GM18502 (cell line): ENCODE results near the gene B3GALNT2.
"Not testable (repeated sequence)": the region's sequence is repeated elsewhere in the genome, so short reads cannot be mapped to it uniquely, and the experiment has no call there.

ENCODE experiments used
- ATAC-seq: cut with Tn5 transposase; IDR thresholded peaks from one replicate; pipeline ENCODE4 v1.9.1; 2021; ENCODE audit warnings: mild to moderate bottlenecking; ENCODE audit not compliant: unreplicated experiment, poor library complexity

Gene B3GALNT2

GRCh38 chr1:235504494-235505222 is 406 bp upstream of the B3GALNT2 start:
- ATAC-seq: peak; percentile 78

DNA sequence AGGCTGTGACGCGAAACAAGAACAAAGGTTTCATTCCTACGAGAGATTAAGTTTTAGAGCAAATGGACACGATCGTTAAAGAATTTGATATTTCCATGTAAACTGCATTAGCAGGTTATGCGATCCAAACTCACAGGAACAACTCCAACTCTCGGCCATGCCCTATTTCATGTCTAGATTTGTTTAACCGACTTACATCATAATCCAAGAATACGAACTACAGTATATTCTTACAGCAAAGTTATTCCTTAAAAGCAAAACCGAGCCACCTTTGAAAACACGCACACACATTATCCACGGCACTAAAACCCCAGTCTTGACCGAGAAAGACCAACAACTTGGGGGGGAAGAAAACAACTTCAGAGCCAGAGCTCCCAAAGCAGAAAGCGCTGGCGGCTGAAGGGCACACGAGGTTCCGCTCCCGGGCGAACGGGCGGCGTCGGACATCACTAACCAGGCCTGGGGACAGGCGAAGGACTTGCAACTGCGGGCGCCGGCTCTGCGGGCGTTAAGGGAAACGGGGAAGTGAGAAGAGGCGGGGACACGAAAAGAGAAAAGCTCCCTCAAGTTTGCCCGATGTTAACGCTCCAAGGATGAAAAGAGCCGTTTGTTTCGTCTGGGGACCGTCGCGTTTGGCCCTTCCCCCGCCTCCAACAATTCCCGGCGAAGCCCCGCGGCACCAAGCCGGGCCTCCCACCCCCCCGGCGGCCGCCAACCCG is 690 bp downstream of the B3GALNT2 start:
- ATAC-seq: peak; percentile 21

- no peak for ATAC-seq
Observed at GRCh38 chr1:235502601-235503402, 1.4 kb downstream of the B3GALNT2 start.

- no peak for ATAC-seq
Observed at GRCh38 chr1:235500971-235501540, 3.2 kb downstream of the B3GALNT2 start.

DNA sequence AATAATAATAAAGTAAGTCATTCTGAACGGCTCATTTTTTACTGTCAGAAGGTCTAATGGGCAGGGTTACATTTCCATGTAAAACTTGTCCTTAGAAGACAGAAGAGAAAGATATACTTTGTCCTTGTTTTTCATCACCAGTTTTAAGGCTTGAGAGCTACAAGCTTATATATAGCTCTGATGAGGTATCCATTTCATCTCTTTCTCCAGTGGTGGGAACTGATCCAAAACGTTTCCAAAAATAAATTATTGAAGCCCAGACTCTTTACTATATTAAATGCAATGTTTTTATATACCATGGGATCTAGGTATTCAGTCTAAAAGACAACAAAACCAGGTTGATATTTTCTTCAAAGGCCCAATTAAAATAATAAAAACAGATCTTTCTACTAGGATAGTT is 8.7 kb downstream of the B3GALNT2 start:
- ATAC-seq: no peak

DNA sequence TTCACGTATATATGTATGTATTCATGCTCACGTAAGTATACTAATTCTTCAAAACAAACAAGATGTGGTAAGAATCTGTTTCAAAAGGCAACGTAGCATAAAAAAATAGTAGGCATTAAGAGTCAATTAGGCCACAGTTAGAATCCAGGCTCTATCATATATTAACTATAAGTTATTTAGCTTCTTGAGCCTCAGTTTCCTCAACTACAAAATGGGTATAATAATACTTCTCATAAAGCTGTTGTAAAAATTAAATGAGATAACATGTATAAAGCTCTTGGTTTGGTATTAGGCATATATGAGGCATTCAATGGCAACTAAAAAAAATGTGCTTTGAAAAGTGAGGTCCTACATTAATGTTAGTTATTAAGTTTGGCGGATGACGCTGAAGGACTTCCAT is 9.2 kb downstream of the B3GALNT2 start:
- no peak for ATAC-seq

- no peak for ATAC-seq
Observed at GRCh38 chr1:235494531-235494930, 9.7 kb downstream of the B3GALNT2 start.

DNA sequence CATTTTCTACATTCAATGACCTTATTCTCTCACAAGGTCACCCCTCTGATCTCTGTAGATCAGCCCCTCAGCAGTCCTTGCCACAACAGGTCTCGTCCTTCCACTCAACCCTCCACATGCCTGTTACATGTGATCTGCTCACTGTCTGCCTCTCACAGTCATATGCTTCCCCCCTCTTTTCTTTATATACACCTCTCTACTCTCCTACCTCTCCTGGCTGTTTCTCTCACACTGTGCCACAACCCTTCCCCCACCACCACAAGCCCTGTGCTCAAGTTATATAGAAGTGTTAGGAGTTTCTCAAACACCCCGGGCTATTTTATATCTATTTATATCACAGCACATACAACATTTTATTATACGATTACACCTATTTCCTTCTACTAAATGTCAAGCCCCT is 12.6 kb downstream of the B3GALNT2 start:
- no peak for ATAC-seq

GRCh38 chr1:235486321-235486720 is 17.9 kb downstream of the B3GALNT2 start:
- ATAC-seq: no peak

DNA sequence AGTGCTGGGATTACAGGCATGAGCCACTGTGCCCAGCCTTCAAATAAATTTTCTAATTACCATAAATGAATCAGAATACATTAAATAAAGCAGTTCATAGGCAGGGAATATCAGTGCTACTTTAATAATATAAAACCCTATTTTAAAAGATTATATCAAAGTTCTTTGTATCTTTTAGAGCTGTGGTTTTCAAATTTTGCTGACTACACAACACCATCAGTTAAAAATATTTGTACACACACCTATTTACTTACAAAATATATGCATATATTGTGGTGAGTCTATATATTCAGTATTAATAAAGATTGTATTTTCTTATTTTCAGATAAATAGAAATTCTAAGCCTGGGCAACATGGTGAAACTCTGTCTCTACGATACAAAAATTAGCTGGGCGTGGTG is 18.7 kb downstream of the B3GALNT2 start:
- ATAC-seq: no peak

DNA sequence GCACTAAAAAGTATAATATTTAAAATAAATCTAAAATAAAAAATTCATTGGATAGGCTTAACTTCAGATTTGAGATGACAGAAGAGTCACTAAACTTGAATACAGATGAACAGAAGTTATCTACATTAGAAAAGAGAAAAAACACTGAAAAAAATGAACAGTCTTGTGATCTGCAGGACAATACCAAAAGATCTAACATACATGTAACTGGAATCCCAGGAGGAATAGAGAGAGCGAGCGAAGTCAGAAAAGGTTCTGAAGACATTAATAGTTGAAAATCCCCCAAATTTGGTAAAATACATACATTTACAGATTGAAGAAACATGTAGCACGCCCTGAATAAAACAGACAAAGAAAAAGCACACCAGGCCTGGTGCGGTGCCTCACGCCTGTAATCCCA is 21.2 kb downstream of the B3GALNT2 start:
- no peak for ATAC-seq

DNA sequence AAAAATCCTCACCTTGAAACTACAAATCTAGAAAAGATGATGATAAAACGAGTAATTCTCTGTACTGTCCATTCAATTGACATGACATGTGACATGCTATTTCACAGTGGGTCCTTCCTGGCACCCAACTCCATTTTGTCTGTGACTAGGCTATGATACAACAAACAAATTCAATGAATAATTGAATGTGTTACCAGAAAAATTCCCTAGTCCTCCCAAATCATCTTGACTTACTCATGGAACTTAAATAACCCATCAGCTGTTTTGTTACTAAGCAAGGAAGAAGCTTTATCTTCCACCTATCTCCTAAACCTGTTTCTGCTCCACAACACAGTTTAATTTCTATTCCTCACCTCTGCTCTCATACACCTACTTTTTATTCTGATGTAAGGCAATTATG is 30.4 kb downstream of the B3GALNT2 start:
- ATAC-seq: no peak

GRCh38 chr1:235470741-235471439 is 33.4 kb downstream of the B3GALNT2 start:
- ATAC-seq: no peak

GRCh38 chr1:235469897-235470296 is 34.4 kb downstream of the B3GALNT2 start:
- not testable (repeated sequence) for ATAC-seq

DNA sequence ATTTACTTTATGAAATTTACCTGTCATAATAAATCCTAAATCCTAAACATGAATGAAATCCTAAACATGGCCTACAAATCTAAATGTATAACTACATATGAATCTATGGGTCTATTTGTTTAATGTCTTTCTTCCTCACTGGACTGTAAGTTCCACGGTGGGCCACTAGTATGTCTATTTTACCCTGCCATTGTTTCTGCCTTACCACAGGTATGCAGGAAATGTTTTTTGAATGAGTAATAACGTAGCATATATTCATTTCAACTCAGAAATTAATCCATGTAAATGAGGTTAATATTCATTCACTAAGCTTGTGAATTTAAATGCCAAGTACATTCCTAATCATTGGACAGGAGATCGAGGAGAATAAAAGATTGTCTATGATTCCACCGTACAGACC is 35.3 kb downstream of the B3GALNT2 start:
- ATAC-seq: no peak

GRCh38 chr1:235468004-235468403 is 36.2 kb downstream of the B3GALNT2 start:
- ATAC-seq: no peak

DNA sequence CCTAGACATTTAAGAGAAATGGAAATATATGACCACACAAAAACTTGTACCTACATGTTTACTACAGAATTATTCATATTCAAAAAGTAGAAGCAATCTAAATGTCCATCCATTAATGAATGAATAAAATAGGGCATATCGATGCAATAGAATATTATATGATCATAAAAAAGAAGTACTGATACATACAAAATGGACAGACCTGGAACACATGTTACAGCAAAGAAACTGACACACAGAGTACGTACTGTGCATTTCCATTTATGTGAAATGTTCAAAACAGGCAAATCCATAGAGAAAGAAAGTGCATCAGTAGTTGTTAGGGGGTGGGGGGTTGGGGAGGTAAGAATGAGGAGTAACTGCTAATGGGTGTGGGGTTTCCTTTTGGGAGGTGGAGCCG is 39.2 kb downstream of the B3GALNT2 start:
- no peak for ATAC-seq

- ATAC-seq: not testable (repeated sequence)
Observed at GRCh38 chr1:235462832-235463231, 41.4 kb downstream of the B3GALNT2 start.

GRCh38 chr1:235461954-235462353 is 42.3 kb downstream of the B3GALNT2 start:
- ATAC-seq: no peak

- ATAC-seq: no peak
Observed at GRCh38 chr1:235460770-235461169, 43.5 kb downstream of the B3GALNT2 start.
